Activated CD8-positive, alpha-beta memory T cell treated with anti-CD3 and anti-CD28 coated beads for 48 hours (primary cell): ENCODE results near the gene PRMT2.
A peak's percentile ranks its signal among the peaks of the same experiment; 100 is the strongest.
"Not testable (repeated sequence)": the region's sequence is repeated elsewhere in the genome, so short reads cannot be mapped to it uniquely, and the experiment has no call there.

Experiments
- DNase-seq, 3 experiments: peaks; one replicate each; pipeline ENCODE4 v3.0.0-alpha.2; 2020; ENCODE audit warnings: low read depth in 2 of 3, low spot score in 2 of 3

The PRMT2 gene

GRCh38 chr21:46666941-46667740 lies 31.7 kb downstream of the PRMT2 start:
- DNase-seq = peak in 1 of 3 experiments; percentile 11

GRCh38 chr21:46667741-46668380 lies 32.4 kb downstream of the PRMT2 start:
- DNase-seq = no peak

GRCh38 chr21:46668381-46668780 lies 32.9 kb downstream of the PRMT2 start:
- no peak for DNase-seq

GRCh38 chr21:46668904-46669303 lies 33.4 kb downstream of the PRMT2 start:
- DNase-seq = not testable (repeated sequence)

GRCh38 chr21:46674430-46675007 lies 39.0 kb downstream of the PRMT2 start:
- no peak for DNase-seq

- DNase-seq = no peak
These were observed 40.3 kb downstream of the PRMT2 start for GRCh38 chr21:46675595-46676280.

- DNase-seq = not testable (repeated sequence)
These were observed 41.1 kb downstream of the PRMT2 start for GRCh38 chr21:46676542-46676941.

GRCh38 chr21:46681593-46681992 lies 46.1 kb downstream of the PRMT2 start:
- not testable (repeated sequence) for DNase-seq

- not testable (repeated sequence) for DNase-seq
These were observed 63.2 kb downstream of the PRMT2 start for GRCh38 chr21:46698652-46699051.

- DNase-seq = not testable (repeated sequence)
These were observed 63.6 kb downstream of the PRMT2 start for GRCh38 chr21:46699104-46699503.
